H1 (cell line): ENCODE measurements around the gene SPHK1. TPM values are rescaled to one million over a fixed set of nuclear protein-coding genes. Genes with fewer than 3 reads are reported as not detected.

Experiments used
- CTCF ChIP-seq, 3 experiments: IDR thresholded peaks; 1 replicate in 2 of 3; 2 replicates in 1 of 3; pipeline versions ENCODE4 v1.5.1 to v1.6.1; 2011; ENCODE audit warnings: low read length in 3 of 3, mild to moderate bottlenecking in 3 of 3, inconsistent platforms in 2 of 3, low read depth in 1 of 3, moderate library complexity in 1 of 3; ENCODE audit not compliant: insufficient read depth in 1 of 3; ENCODE audit errors: control extremely low read depth in 1 of 3
- polyA plus RNA-seq, 7 experiments: library from polyadenylated mRNA; depleted of rRNA in 3 of 7; stranded (reverse) in 5 of 7; unstranded in 2 of 7; fragments of >200 nt in 5 of 7; fragments of 200-250 nt in 2 of 7; gene quantifications; 1 replicate in 5 of 7; 2 replicates in 1 of 7; 4 replicates in 1 of 7; pipeline versions ENCODE4 v1.2.1 to v1.2.3, GENCODE V29; 2011 to 2013; ENCODE audit warnings: missing spikeins in 2 of 7, mixed read lengths in 2 of 7
- total RNA-seq: library from RNA; stranded (reverse); fragmentation: NEBNext Ultra II Directional; extraction: Animal tissue kit (Norgen Biotek cat#: 25700); gene quantifications from 2 replicates; pipeline ENCODE4 v1.2.1, GENCODE V29; 2021

The SPHK1 gene
- total and polyA plus RNA-seq, 2 of the 8 experiments (the other 6 are each of a cell fraction or from before 2014, with no cell fraction given): 2.4 TPM

- peak; percentile 83 to 88 (median 87) for TF ChIP-seq CTCF (IDR thresholded peaks at IDR 0.05; ENCODE audit: control extremely low read depth in 1 of 3, insufficient read depth in 1 of 3, low read depth in 1 of 3, low read length in 3 of 3)
These were observed 23.8 kb downstream of the SPHK1 start (continued) for GRCh38 chr17:76408037-76408849.
